Suprapubic skin (tissue), 4 donors: ENCODE data around the gene SPTBN1.

Experiments used
- CTCF ChIP-seq, 2 donors: fragments of 200-600 bp in 1 of 2; fragments of 450-650 bp in 1 of 2; sonication (generic) in 1 of 2; IDR thresholded peaks; one replicate each; pipeline ENCODE4 v1.5.1; 2016 to 2019; ENCODE audit warnings: antibody characterized with exemption in 2 of 2, mild to moderate bottlenecking in 1 of 2, moderate library complexity in 1 of 2
- POLR2A ChIP-seq, 2 donors: fragments of 450-650 bp; IDR thresholded peaks; one replicate each; pipeline ENCODE4 v1.6.1; 2017; ENCODE audit warnings: antibody characterized with exemption in 2 of 2, mild to moderate bottlenecking in 2 of 2, moderate library complexity in 2 of 2
- POLR2AphosphoS5 ChIP-seq, 3 donors: sonication (generic); formaldehyde crosslinking; IDR thresholded peaks; one replicate each; pipeline ENCODE4 v1.6.1; 2017; ENCODE audit warnings: antibody characterized with exemption in 3 of 3

DNA sequence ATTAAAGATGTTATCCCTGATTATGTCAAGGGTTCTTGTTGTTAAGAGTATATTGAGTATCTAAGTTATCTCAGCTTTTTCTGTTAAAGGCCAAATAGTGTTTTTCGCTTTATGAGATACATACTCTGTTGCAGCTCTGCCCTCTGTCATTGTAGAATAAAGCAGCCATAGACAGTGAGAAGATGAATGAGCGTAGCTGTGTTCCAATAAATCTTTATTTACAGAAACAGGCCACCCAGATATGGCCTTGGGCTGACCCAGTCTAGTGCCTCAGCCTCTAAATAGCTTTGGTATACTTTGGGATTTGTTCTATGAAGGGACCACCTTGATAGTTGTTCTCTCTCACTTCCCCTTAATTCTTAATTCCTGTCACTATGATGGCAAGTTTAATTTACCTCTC, 194.5 kb downstream of the SPTBN1 start:
- TF ChIP-seq CTCF (IDR thresholded peaks at IDR 0.05) (no peak), POLR2A (IDR thresholded peaks at IDR 0.05) (no peak), POLR2AphosphoS5 (IDR thresholded peaks at IDR 0.05) (no peak)
